Erythroblast (primary cell): ENCODE results near the gene ZNF574.

Experiments used
- GATA1 ChIP-seq: IDR thresholded peaks from 2 replicates; pipeline ENCODE4 v1.6.1; 2011; ENCODE audit warnings: low read depth, mild to moderate bottlenecking, control low read depth, low read length, moderate library complexity
- POLR2A ChIP-seq: IDR thresholded peaks from 2 replicates; pipeline ENCODE4 v1.6.1; 2011; ENCODE audit warnings: mild to moderate bottlenecking, low read length

GRCh38 chr19:42117076-42117475, 41.1 kb downstream of the ZNF574 start:
- TF ChIP-seq POLR2A (no peak), GATA1 (no peak)
